SJSA1 (cell line): Measurements from ENCODE around the gene KIF18B. TPM values are rescaled to one million over a fixed set of nuclear protein-coding genes. Genes with fewer than 3 reads are reported as not detected.
A peak's percentile ranks its signal among the peaks of the same experiment; 100 is the strongest.

Experiments
- DNase-seq, 2 experiments: peaks; one replicate each; pipeline ENCODE4 v3.0.0-alpha.2; 2015 to 2020; ENCODE audit warnings: low spot score in 2 of 2, low read depth in 1 of 2
- H3K27ac ChIP-seq: fragments of 250-450 bp; sonication (Bioruptor Pico); 2 replicates; pipeline ENCODE4 v1.5.1; 2020; ENCODE audit warnings: mild to moderate bottlenecking, moderate library complexity
- H3K27me3 ChIP-seq: fragments of 250-450 bp; sonication (Bioruptor Pico); replicated peaks from 2 replicates; pipeline ENCODE4 v1.5.1; 2020; ENCODE audit warnings: mild to moderate bottlenecking, moderate library complexity
- H3K36me3 ChIP-seq: fragments of 250-450 bp; sonication (Bioruptor Pico); 2 replicates; pipeline ENCODE4 v1.5.1; 2020; ENCODE audit warnings: mild to moderate bottlenecking
- H3K4me1 ChIP-seq: fragments of 250-450 bp; sonication (Bioruptor Pico); replicated peaks from 2 replicates; pipeline ENCODE4 v1.6.1; 2021; ENCODE audit warnings: mild to moderate bottlenecking
- H3K4me3 ChIP-seq: fragments of 250-450 bp; sonication (Bioruptor Pico); 2 replicates; pipeline ENCODE4 v1.5.1; 2020; ENCODE audit warnings: mild to moderate bottlenecking
- H3K9me3 ChIP-seq: fragments of 250-450 bp; sonication (Bioruptor Pico); replicated peaks from 2 replicates; pipeline ENCODE4 v1.5.1; 2020; ENCODE audit warnings: mild to moderate bottlenecking
- total RNA-seq: library from RNA; depleted of rRNA; stranded (reverse); fragments of >200 nt; shearing (Covaris generic); gene quantifications from 2 replicates; pipeline ENCODE4 v1.2.3, GENCODE V29; 2014

KIF18B gene
- total RNA-seq, 1 experiment from 2014 or later = 14.0 TPM

- Histone ChIP-seq H3K36me3 (no peaks in the 10 kb centered on the region), H3K27me3 (no peaks in the 10 kb centered on the region), H3K4me3 (no peak overlapping the region), H3K9me3 (no peaks in the 10 kb centered on the region), H3K27ac (no peak overlapping the region), H3K4me1 (peaks cover 29% of the 10 kb centered on the region)
- DNase-seq = no peak
These were observed 30.4 kb upstream of the KIF18B start for GRCh38 chr17:44977814-44978550.

DNA sequence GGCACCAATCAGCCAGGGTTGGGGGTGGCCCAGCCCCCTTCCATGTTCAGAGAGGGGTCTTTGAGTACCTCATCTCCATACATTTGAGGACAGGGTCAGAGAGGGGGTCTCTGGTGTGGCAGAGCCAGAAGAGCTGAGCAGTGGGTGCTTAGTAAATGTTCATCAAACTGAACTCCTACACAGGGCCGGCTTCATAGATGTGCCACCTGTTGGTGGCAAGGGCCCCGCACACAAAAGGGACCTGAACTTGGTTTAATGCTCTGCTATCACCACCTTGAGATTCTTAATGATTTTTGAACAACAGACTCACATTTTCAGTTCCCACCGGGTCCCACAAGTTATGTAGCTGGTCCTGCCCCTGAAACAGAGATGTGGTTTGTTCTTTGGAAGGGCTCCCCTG, 29.5 kb upstream of the KIF18B start:
- peaks cover 35% of the 10 kb centered on the region for H3K4me1 ChIP-seq
- H3K27ac ChIP-seq = no peak overlapping the region
- H3K27me3 ChIP-seq = no peaks in the 10 kb centered on the region
- no peaks in the 10 kb centered on the region for H3K9me3 ChIP-seq
- H3K4me3 ChIP-seq = no peak overlapping the region
- H3K36me3 ChIP-seq = no peaks in the 10 kb centered on the region
- no peak for DNase-seq

DNA sequence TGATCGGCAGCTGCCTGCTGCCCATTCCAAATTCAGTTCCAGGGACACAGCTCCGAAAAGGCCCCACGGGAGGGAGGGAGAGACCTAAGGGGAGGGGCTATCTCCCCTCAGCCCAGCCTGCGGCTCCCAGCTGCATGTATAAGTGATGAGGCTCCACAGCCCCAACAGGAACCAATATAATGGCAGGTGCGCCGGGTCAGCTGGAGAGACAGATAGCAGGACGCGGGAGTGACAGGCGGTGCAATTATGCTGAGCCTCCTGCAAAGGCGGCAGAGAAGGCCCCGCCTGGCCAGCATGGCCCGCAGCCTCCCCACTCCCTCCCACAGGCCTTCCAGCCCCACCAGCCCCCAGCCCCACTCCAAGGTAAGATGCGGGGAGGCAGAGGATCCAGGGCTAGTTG, 28.6 kb upstream of the KIF18B start:
- no peaks in the 10 kb centered on the region for H3K27me3 ChIP-seq
- no peaks in the 10 kb centered on the region for H3K36me3 ChIP-seq
- H3K9me3 ChIP-seq = no peaks in the 10 kb centered on the region
- no peak for DNase-seq
- H3K27ac ChIP-seq = no peak overlapping the region
- peaks cover 30% of the 10 kb centered on the region for H3K4me1 ChIP-seq
- no peak overlapping the region for H3K4me3 ChIP-seq

DNA sequence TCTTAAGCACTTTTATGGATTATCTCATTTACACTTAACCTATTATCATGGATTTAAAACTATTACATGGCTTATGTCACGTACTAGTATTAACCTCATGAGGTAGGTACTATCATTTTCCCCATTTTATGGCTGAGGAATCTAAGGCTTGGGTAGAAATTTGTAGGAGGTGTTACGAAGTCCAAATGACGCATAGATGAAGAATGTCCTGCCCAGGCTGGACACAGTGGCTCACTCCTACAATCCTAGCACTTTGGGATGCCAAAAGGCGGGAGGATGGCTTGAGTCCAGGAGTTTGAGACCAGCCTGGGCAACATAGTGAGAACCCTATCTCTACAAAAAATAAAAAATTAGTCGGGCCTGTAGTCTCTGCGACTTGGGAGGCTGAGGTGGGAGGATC, 25.4 kb upstream of the KIF18B start:
- Histone ChIP-seq H3K9me3 (no peaks in the 10 kb centered on the region), H3K27ac (no peak overlapping the region), H3K36me3 (no peaks in the 10 kb centered on the region), H3K4me3 (no peak overlapping the region), H3K27me3 (peaks cover 7% of the 10 kb centered on the region), H3K4me1 (peaks cover 32% of the 10 kb centered on the region)
- peak in 1 of 2 experiments; percentile 38 for DNase-seq

DNA sequence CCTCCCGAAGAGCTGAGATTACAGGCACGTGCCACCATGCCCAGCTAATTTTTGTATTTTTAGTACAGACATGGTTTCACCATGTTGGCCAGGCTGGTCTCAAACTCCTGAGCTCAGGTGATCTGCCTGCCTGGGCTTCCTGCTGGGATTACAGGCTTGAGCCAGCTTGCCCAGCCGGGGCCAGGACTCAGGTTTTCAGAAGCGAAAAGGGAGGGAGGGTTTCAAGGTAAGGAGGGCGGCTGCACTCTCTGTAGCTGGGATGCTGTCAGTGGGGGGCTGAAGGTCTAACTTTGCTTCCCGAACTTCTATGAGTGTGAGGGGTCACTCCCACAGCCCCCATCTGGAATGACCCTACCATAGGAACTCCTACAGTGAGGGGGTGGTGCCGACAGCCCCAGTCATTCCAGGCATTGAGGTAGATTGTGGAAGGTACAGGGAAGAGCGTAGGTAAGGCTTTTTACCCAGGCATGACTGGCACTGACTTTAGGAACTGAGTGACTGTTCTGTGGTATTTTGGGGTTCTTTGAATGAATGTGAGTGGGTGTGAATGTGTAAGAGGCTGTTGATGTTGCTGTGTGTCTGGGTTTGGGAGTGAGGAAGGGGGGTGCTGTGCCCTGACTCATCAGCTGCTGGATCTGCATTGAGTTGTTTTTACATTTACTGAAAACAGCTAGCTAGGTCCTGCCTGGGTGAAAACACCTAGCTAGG, 24.4 kb upstream of the KIF18B start:
- Histone ChIP-seq H3K36me3 (no peaks in the 10 kb centered on the region), H3K27ac (no peak overlapping the region), H3K4me1 (peaks cover 43% of the 10 kb centered on the region), H3K27me3 (peaks cover 17% of the 10 kb centered on the region), H3K9me3 (peaks cover 8% of the 10 kb centered on the region; the same call in 1 of the 2 replicates), H3K4me3 (no peak overlapping the region)
- DNase-seq = no peak

DNA sequence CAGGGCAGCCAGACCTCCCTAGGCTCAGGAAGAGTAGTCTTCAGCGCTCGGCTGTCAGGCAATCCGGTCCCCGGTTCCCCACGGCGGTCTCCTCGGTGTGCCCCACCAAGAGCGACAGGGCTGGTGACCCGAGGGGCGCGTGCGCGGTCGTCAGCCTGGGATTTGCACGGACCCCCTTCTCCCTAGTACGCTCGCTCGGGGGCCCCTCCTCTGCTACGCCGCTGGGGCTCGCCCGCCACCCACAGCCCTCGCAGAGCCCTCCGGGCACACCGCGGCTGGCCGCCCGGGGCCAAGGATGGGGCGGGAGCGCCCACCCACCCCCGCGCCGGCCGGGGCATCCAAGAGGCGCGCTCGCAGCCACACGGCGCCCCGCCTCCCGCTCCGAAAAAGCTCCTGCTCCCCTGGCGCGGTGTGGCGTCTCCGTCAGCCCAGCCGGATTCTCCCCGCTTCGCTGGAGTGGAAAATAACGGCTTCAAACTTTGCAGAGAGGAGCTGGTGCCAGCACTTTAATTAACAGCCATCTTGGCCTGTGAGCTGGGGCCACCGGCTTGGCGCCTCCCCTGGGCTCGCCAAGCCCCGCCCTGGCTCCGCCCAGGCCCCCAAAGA, 22.7 kb upstream of the KIF18B start:
- no peak for DNase-seq

GRCh38 chr17:44969144-44969780, 21.7 kb upstream of the KIF18B start:
- H3K36me3 ChIP-seq = no peaks in the 10 kb centered on the region
- peaks cover 44% of the 10 kb centered on the region for H3K4me1 ChIP-seq
- no peak for DNase-seq
- peaks cover 8% of the 10 kb centered on the region; the same call in 1 of the 2 replicates for H3K9me3 ChIP-seq
- no peak overlapping the region for H3K4me3 ChIP-seq
- H3K27me3 ChIP-seq = peaks cover 30% of the 10 kb centered on the region
- no peak overlapping the region for H3K27ac ChIP-seq

More for the DNA sequence above, 22.7 kb upstream of the KIF18B start:
- Histone ChIP-seq H3K27me3 (peaks cover 30% of the 10 kb centered on the region), H3K4me1 (peaks cover 44% of the 10 kb centered on the region), H3K9me3 (peaks cover 8% of the 10 kb centered on the region; the same call in 1 of the 2 replicates), H3K36me3 (no peaks in the 10 kb centered on the region), H3K4me3 (peak overlapping the region; percentile 41), H3K27ac (no peak overlapping the region)

GRCh38 chr17:44968225-44969143, 20.9 kb upstream of the KIF18B start, which contains the start of gene C1QL1:
TSS of gene C1QL1 (minus strand) at chr17:44968303. CDS start at chr17:44968048, 255 bp downstream.
- no peak within 1 kb of the TSS for H3K27ac ChIP-seq

DNA sequence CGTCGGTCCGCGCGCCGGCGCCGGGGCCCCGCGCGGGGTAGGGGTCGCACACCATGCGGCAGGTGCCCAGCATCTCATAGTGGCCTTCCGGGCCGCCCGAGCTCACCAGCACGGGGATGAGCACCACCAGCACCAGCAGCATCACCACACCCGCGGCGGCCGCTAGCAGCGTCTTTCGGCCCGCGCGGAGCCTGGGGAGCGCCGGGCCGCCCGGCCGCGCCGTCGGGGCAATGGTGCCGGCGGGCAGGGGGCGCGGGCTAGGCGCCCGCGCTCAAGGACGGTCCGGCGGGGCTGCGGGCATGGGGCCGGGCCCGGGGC, 20.3 kb upstream of the KIF18B start:
- H3K27me3 ChIP-seq = peaks cover 30% of the 10 kb centered on the region
- H3K9me3 ChIP-seq = peaks cover 8% of the 10 kb centered on the region
- H3K36me3 ChIP-seq = no peaks in the 10 kb centered on the region
- no peak for DNase-seq
- no peak overlapping the region for H3K27ac ChIP-seq
- peaks cover 39% of the 10 kb centered on the region for H3K4me1 ChIP-seq
- H3K4me3 ChIP-seq = peak overlapping the region; percentile 23

More at GRCh38 chr17:44968225-44969143, 20.9 kb upstream of the KIF18B start, which contains the start of gene C1QL1:
- Histone ChIP-seq H3K36me3 (no peaks in the 10 kb centered on the region), H3K9me3 (peaks cover 8% of the 10 kb centered on the region), H3K4me3 (peak within 1 kb of the TSS; percentile 23), H3K4me1 (peaks cover 44% of the 10 kb centered on the region), H3K27me3 (peaks cover 30% of the 10 kb centered on the region)
- DNase-seq = peak; percentile 80 to 96

GRCh38 chr17:44967026-44967906, 19.7 kb upstream of the KIF18B start:
- Histone ChIP-seq H3K4me3 (peak overlapping the region; percentile 23), H3K9me3 (peaks cover 8% of the 10 kb centered on the region), H3K27ac (no peak overlapping the region), H3K4me1 (peaks cover 33% of the 10 kb centered on the region), H3K36me3 (no peaks in the 10 kb centered on the region), H3K27me3 (peaks cover 30% of the 10 kb centered on the region)
- no peak for DNase-seq

- DNase-seq = no peak
- Histone ChIP-seq H3K36me3 (no peaks in the 10 kb centered on the region), H3K27ac (no peak overlapping the region), H3K9me3 (peaks cover 8% of the 10 kb centered on the region), H3K4me1 (peaks cover 28% of the 10 kb centered on the region), H3K27me3 (peaks cover 30% of the 10 kb centered on the region), H3K4me3 (no peak overlapping the region)
These were observed 18.9 kb upstream of the KIF18B start for GRCh38 chr17:44966348-44967025.
